Measurements from ENCODE around the gene TVP23A.

TVP23A gene

GRCh38 chr16:10738231-10739077, 80.1 kb downstream of the TVP23A start:
- peak; percentile 84 for ATAC-seq
- H3K27ac Mint-ChIP-seq = peak overlapping the region; percentile 96
- H3K27me3 Mint-ChIP-seq = no peaks in the 10 kb centered on the region
- H3K4me1 Mint-ChIP-seq = peaks cover 57% of the 10 kb centered on the region
- peaks cover under 1% of the 10 kb centered on the region for H3K9me3 Mint-ChIP-seq
- H3K36me3 Mint-ChIP-seq = no peaks in the 10 kb centered on the region
- peak overlapping the region; percentile 50 for H3K4me3 Mint-ChIP-seq

GRCh38 chr16:10737068-10737625, 81.4 kb downstream of the TVP23A start:
- H3K27ac Mint-ChIP-seq = peak overlapping the region; percentile 96

GRCh38 chr16:10731790-10732189, 86.8 kb downstream of the TVP23A start:
- Mint-ChIP-seq H3K4me3 (no peak overlapping the region), H3K27me3 (no peaks in the 10 kb centered on the region), H3K9me3 (peaks cover 3% of the 10 kb centered on the region), H3K36me3 (no peaks in the 10 kb centered on the region), H3K27ac (no peak overlapping the region), H3K4me1 (no peaks in the 10 kb centered on the region)
- ATAC-seq = no peak

More at GRCh38 chr16:10737068-10737625, 81.4 kb downstream of the TVP23A start:
- H3K36me3 Mint-ChIP-seq = no peaks in the 10 kb centered on the region
- peak; percentile 78 for ATAC-seq
- peaks cover 3% of the 10 kb centered on the region for H3K9me3 Mint-ChIP-seq
- peak overlapping the region; percentile 78 for H3K4me3 Mint-ChIP-seq
- H3K4me1 Mint-ChIP-seq = peaks cover 47% of the 10 kb centered on the region
- H3K27me3 Mint-ChIP-seq = no peaks in the 10 kb centered on the region

GRCh38 chr16:10729104-10730048, 89.2 kb downstream of the TVP23A start:
- Mint-ChIP-seq H3K27ac (no peak overlapping the region), H3K4me3 (no peak overlapping the region), H3K9me3 (peaks cover 3% of the 10 kb centered on the region), H3K36me3 (no peaks in the 10 kb centered on the region), H3K27me3 (no peaks in the 10 kb centered on the region), H3K4me1 (no peaks in the 10 kb centered on the region)
- no peak for ATAC-seq

- H3K4me3 Mint-ChIP-seq = no peak overlapping the region
- peak; percentile 50 for ATAC-seq
- no peaks in the 10 kb centered on the region for H3K4me1 Mint-ChIP-seq
- no peak overlapping the region for H3K27ac Mint-ChIP-seq
- no peaks in the 10 kb centered on the region for H3K36me3 Mint-ChIP-seq
- H3K9me3 Mint-ChIP-seq = peaks cover under 1% of the 10 kb centered on the region
- H3K27me3 Mint-ChIP-seq = no peaks in the 10 kb centered on the region
Observed at GRCh38 chr16:10728003-10728887, 90.3 kb downstream of the TVP23A start.
